Vagina (tissue), 2 donors: Measurements from ENCODE around the gene CBFA2T3. TPM values are rescaled to one million over a fixed set of nuclear protein-coding genes. Genes with fewer than 3 reads are reported as not detected.

Source experiments
- DNase-seq, 2 donors: peaks; one replicate each; pipeline ENCODE4 v3.0.0-alpha.2; 2017; ENCODE audit errors: extremely low spot score in 2 of 2
- H3K27ac ChIP-seq: fragments of 200-600 bp; sonication (generic); one replicate; pipeline ENCODE4 v1.5.1; 2019
- H3K27me3 ChIP-seq: fragments of 200-600 bp; sonication (generic); one replicate; pipeline ENCODE4 v1.5.1; 2019
- H3K36me3 ChIP-seq, 2 donors: fragments of 200-600 bp; sonication (generic); one replicate each; pipeline ENCODE4 v1.5.1; 2017 to 2019
- H3K4me1 ChIP-seq: fragments of 200-600 bp; sonication (generic); one replicate; pipeline ENCODE4 v1.5.1; 2019
- H3K4me3 ChIP-seq, 2 donors: fragments of 200-600 bp; sonication (generic); 1 replicate in 1 of 2; 2 replicates in 1 of 2; pipeline ENCODE4 v1.5.1; 2016 to 2019
- H3K9me3 ChIP-seq: fragments of 200-600 bp; sonication (generic); one replicate; pipeline ENCODE4 v1.5.1; 2019
- CTCF ChIP-seq, 3 experiments: fragments of 450-650 bp in 2 of 3; fragments of 200-600 bp in 1 of 3; sonication (generic) in 1 of 3; IDR thresholded peaks; one replicate each; pipeline ENCODE4 v1.5.1; 2017 to 2019; ENCODE audit warnings: antibody characterized with exemption in 3 of 3, mild to moderate bottlenecking in 2 of 3, moderate library complexity in 2 of 3
- POLR2A ChIP-seq, 2 donors: fragments of 450-650 bp; IDR thresholded peaks; one replicate each; pipeline ENCODE4 v1.6.1; 2017; ENCODE audit warnings: antibody characterized with exemption in 2 of 2, mild to moderate bottlenecking in 2 of 2, moderate library complexity in 2 of 2
- POLR2AphosphoS5 ChIP-seq, 2 donors: sonication (generic); formaldehyde crosslinking; IDR thresholded peaks; one replicate each; pipeline ENCODE4 v1.9.0; 2017; ENCODE audit warnings: antibody characterized with exemption in 2 of 2, mild to moderate bottlenecking in 2 of 2, low read depth in 1 of 2; ENCODE audit not compliant: insufficient read depth in 1 of 2
- intact Hi-C: fragments of 100-400 bp; cut with DNase I; formaldehyde crosslinking; loops from one replicate; pipeline ENCODE4 v1.15.1; 2023
- total RNA-seq: library from RNA; depleted of rRNA; stranded (reverse); fragments of >200 nt; gene quantifications from one replicate; pipeline ENCODE4 v1.2.3, GENCODE V29; 2016

Gene CBFA2T3
- total RNA-seq, 1 donor from 2014 or later: 2.7 TPM

GRCh38 chr16:88842806-88843205 is 134.2 kb downstream of the CBFA2T3 start:
- no peak for DNase-seq
- no peak for TF ChIP-seq POLR2AphosphoS5 (IDR thresholded peaks at IDR 0.05; ENCODE audit: insufficient read depth in 1 of 2, low read depth in 1 of 2)
- TF ChIP-seq POLR2A (IDR thresholded peaks at IDR 0.05): no peak
- no peak for TF ChIP-seq CTCF (IDR thresholded peaks at IDR 0.05)
- H3K4me1 ChIP-seq: no peaks in the 10 kb centered on the region
- no peaks in the 10 kb centered on the region for H3K27me3 ChIP-seq
- H3K36me3 ChIP-seq: peaks cover 0 to 24% of the 10 kb centered on the region in 2 donors
- no peak overlapping the region for H3K27ac ChIP-seq
- H3K9me3 ChIP-seq: no peaks in the 10 kb centered on the region
- intact Hi-C loops: no loop called here
- no peak overlapping the region for H3K4me3 ChIP-seq

DNA sequence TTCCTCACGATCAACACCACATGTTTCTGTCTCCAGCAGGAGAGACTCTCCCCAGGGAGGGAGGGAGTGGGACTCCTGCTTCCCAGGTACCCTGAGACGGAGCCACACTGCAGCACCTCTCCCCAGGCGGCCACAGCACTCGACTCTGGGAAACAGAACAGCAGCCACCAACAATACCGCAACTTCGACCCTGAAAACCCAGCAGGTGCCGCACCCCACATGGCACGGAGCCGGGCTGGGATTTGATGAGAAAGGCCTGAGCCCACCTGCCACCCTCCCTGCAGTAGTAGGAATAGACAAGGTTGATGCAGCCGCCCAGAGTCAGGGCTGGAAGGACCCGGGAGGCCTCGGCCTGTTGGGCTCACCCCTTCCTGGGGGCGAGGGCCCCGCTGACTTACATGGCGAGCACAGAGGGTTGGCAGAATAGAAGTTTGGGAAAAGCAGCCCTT is 134.7 kb downstream of the CBFA2T3 start:
- Histone ChIP-seq H3K9me3 (no peaks in the 10 kb centered on the region), H3K4me3 (no peak overlapping the region), H3K27me3 (no peaks in the 10 kb centered on the region), H3K27ac (no peak overlapping the region), H3K4me1 (no peaks in the 10 kb centered on the region), H3K36me3 (peaks cover 0 to 24% of the 10 kb centered on the region in 2 donors)
- no peak for DNase-seq
- intact Hi-C loops: no loop called here
- TF ChIP-seq POLR2A (IDR thresholded peaks at IDR 0.05) (no peak), CTCF (IDR thresholded peaks at IDR 0.05) (no peak), POLR2AphosphoS5 (IDR thresholded peaks at IDR 0.05; ENCODE audit: insufficient read depth in 1 of 2, low read depth in 1 of 2) (no peak)

DNA sequence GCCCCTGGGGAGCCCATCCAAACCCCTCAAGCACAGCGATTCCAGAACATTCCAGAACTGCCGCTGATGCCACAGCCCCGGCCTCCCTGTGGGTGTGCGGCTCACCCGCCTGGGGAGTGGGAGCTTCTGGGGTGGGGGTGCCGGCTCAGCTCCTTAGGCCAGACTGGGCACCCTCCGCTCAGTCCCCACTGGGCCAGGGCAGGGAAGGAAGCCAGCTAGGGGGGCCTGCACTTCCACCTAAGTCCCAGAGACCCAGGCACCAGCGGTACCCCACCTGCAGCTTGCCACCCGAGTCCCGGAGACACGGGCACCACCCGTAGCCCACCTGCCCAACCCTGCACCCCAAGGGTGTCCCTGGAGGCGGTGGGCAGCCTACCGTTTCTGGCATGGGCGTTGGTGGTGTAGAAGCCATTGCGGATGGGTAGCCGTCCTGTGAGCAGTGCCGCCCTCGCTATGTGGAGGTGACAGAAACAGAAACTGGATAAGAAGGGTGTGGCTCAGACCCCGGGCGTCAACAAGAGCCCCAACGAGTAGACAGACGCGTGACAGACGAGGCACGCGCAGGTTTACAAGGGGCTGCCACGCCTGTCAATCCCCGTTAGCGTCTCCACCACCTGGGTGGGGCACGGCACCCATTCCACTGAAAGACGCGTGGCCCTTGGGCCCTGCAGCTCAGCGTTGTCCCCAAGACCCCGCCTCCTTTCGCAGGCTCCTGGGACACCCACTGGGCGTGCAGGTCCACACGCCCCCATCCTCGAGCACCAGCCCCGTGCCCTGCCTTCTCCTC is 135.3 kb downstream of the CBFA2T3 start:
- no peaks in the 10 kb centered on the region for H3K9me3 ChIP-seq
- peaks cover 0 to 24% of the 10 kb centered on the region in 2 donors for H3K36me3 ChIP-seq

DNA sequence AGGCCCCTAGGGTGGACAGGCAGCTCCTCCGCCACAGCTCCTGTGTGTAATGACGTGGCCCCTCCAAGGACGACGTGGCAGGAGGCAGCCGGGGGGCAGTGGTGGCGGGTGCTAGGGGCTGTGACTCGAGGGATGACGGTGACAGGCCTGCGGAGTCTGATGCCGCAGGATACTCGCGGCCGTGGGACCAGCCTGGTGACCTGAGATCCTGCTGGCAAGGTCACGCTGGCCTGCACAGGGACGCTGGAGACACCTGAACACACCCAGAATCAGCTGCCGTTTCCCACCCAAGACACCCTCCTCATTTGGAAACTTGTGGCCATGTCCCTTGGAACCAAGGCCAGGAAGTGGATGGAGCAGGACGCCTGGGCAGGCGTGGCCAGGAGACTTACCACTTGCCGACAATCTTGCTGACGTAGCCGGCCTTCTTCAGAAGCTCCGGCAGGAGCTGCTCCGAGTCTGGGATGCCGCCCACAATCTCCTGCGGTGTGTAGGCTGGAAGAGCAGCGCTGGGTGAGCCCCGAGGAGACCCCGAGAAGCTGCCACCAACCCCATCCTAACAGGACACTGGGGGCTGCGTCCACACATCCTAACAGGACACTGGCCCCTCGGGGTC is 136.3 kb downstream of the CBFA2T3 start:
- DNase-seq: no peak
- Histone ChIP-seq H3K36me3 (peaks cover 0 to 24% of the 10 kb centered on the region in 2 donors), H3K9me3 (no peaks in the 10 kb centered on the region), H3K4me3 (no peak overlapping the region), H3K27me3 (no peaks in the 10 kb centered on the region), H3K27ac (no peak overlapping the region), H3K4me1 (no peaks in the 10 kb centered on the region)
- no peak for TF ChIP-seq CTCF (IDR thresholded peaks at IDR 0.05)
- no peak for TF ChIP-seq POLR2AphosphoS5 (IDR thresholded peaks at IDR 0.05; ENCODE audit: insufficient read depth in 1 of 2, low read depth in 1 of 2)
- TF ChIP-seq POLR2A (IDR thresholded peaks at IDR 0.05): no peak
- intact Hi-C loops: no loop called here

More for the DNA sequence above, 135.3 kb downstream of the CBFA2T3 start:
- H3K4me3 ChIP-seq: no peak overlapping the region
- H3K27ac ChIP-seq: no peak overlapping the region
- no peak for DNase-seq
- TF ChIP-seq POLR2AphosphoS5 (IDR thresholded peaks at IDR 0.05; ENCODE audit: insufficient read depth in 1 of 2, low read depth in 1 of 2): no peak
- no peak for TF ChIP-seq CTCF (IDR thresholded peaks at IDR 0.05)
- no peaks in the 10 kb centered on the region for H3K27me3 ChIP-seq
- intact Hi-C loops: no loop called here
- H3K4me1 ChIP-seq: no peaks in the 10 kb centered on the region
